ENCODE measurements around the gene BCL3. TPM values are rescaled to one million over a fixed set of nuclear protein-coding genes. Genes with fewer than 3 reads are reported as not detected.
"Not testable (repeated sequence)": the region's sequence is repeated elsewhere in the genome, so short reads cannot be mapped to it uniquely, and the experiment has no call there.

Gene BCL3
- total RNA-seq, 2 donors from 2014 or later, result 15.3 to 25.2 TPM

- peaks cover 0 to 50% of the 10 kb centered on the region in 2 donors for H3K4me1 ChIP-seq
- TF ChIP-seq, protein P1, sequence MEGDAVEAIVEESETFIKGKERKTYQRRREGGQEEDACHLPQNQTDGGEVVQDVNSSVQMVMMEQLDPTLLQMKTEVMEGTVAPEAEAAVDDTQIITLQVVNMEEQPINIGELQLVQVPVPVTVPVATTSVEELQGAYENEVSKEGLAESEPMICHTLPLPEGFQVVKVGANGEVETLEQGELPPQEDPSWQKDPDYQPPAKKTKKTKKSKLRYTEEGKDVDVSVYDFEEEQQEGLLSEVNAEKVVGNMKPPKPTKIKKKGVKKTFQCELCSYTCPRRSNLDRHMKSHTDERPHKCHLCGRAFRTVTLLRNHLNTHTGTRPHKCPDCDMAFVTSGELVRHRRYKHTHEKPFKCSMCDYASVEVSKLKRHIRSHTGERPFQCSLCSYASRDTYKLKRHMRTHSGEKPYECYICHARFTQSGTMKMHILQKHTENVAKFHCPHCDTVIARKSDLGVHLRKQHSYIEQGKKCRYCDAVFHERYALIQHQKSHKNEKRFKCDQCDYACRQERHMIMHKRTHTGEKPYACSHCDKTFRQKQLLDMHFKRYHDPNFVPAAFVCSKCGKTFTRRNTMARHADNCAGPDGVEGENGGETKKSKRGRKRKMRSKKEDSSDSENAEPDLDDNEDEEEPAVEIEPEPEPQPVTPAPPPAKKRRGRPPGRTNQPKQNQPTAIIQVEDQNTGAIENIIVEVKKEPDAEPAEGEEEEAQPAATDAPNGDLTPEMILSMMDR (IDR thresholded peaks at IDR 0.05), result no peak
- H3K27me3 ChIP-seq, result no peaks in the 10 kb centered on the region
- H3K27ac ChIP-seq, result peak overlapping the region; percentile 76 to 81
- no peak for DNase-seq (ENCODE audit: low spot score)
- no peak overlapping the region for H3K4me3 ChIP-seq
- H3K36me3 ChIP-seq, result no peaks in the 10 kb centered on the region
- peaks cover 0 to 6% of the 10 kb centered on the region in 2 donors for H3K9me3 ChIP-seq
Observed at GRCh38 chr19:44719262-44719701, 29.2 kb upstream of the BCL3 start.

DNA sequence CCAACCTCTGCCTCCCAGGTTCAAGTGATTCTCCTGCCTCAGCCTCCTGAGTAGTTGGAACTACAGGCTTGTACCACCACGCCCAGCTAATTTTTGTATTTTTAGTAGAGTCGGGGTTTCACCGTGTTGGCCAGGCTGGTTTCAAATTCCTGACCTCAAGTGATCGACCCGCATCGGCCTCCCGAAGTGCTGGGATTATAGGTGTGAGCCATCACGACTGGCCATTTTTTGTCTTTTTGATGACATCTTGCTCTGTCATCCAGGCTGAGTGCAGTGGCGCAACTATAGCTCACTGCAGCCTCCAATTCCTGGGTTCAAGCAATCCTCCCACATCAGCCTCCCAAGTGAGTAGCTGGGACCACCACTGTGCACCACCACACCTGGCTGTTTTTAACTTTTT, 28.1 kb upstream of the BCL3 start:
- H3K27ac ChIP-seq; H3K36me3 ChIP-seq; H3K27me3 ChIP-seq; H3K4me3 ChIP-seq; DNase-seq (ENCODE audit: low spot score); H3K9me3 ChIP-seq: not testable (repeated sequence)
- H3K4me1 ChIP-seq, result peaks cover 0 to 61% of the 10 kb centered on the region in 2 donors

GRCh38 chr19:44720945-44721344, 27.6 kb upstream of the BCL3 start:
- DNase-seq (ENCODE audit: low spot score), result no peak
- Histone ChIP-seq H3K27me3 (no peaks in the 10 kb centered on the region), H3K4me1 (peaks cover 0 to 64% of the 10 kb centered on the region in 2 donors), H3K4me3 (no peak overlapping the region), H3K27ac (no peak overlapping the region), H3K36me3 (no peaks in the 10 kb centered on the region), H3K9me3 (no peaks in the 10 kb centered on the region)
- TF ChIP-seq, protein P1 (IDR thresholded peaks at IDR 0.05), result no peak

DNA sequence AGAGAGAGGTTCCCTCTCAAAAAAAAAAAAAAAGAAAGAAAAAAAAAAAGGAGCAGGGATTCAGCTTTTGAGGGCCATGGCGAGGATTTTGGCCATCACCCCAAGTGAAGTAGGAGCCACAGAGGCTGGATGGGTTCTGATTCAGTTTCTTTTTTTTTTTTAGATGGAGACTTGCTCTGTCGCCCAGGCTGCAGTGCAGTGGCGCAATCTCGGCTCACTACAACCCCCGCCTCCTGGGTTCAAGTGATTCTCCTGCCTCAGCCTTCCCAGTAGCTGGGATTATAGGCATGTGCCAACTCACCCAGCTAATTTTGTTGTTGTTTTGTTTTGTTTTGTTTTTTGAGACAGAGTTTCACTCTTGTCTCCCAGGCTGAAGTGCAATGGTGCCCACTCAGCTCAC, 27.1 kb upstream of the BCL3 start:
- H3K9me3 ChIP-seq; DNase-seq (ENCODE audit: low spot score); H3K4me3 ChIP-seq; H3K27me3 ChIP-seq; H3K36me3 ChIP-seq; H3K27ac ChIP-seq: not testable (repeated sequence)
- peaks cover 0 to 64% of the 10 kb centered on the region in 2 donors for H3K4me1 ChIP-seq

DNA sequence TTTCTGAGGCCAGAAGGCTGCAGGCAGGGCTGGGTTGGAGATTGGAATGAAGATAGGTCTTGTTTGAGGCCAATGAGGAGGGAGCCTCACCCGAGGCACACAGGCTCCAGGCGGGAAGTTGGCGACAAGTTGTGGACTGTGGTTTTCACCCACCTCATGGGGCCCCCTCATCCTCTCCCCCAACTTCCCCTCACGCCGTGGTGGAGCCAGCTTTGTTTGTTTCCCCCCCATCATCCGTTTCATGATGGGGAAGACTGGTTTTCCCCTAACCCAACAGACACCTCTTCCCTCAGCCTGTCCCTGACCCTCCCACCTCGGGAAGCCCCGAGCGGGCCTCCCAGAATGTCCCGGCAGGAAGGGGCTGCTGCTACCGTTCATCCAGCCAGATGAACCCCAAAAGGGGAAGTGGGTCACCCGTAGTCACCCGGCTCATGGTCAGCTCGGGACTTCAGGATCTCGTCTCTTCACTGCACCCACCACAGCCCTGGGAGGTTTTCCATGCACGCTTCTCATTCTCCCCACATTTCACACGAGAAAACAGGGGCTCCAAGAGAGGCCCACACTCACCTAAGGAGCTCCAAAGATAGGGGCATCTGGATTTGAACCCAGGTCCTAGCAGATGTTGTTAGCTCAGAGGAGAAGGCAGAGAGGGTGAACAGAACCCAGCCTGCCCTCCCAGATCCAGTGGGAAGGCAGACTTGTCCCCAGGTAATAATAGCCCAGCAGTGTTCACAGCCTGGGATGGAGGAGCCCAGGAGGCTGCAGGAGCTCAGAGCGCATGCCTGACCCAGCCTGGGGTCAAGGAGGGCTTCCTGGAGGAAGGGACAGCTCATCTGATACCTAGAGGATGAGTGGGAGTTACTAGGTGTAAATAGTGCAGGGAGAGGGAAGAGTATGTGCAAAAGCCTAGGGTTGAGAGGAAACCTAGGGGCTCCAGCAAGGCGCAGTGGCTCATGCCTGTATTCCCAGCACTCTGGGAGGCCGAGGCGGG, 26.1 kb upstream of the BCL3 start:
- no peaks in the 10 kb centered on the region for H3K36me3 ChIP-seq
- TF ChIP-seq, protein P1 (IDR thresholded peaks at IDR 0.05), result no peak

GRCh38 chr19:44723299-44723951, 25.1 kb upstream of the BCL3 start:
- no peaks in the 10 kb centered on the region for H3K27me3 ChIP-seq
- no peak overlapping the region for H3K27ac ChIP-seq
- H3K9me3 ChIP-seq, result no peaks in the 10 kb centered on the region
- TF ChIP-seq, protein P1 (IDR thresholded peaks at IDR 0.05), result no peak
- H3K4me1 ChIP-seq, result peaks cover 0 to 61% of the 10 kb centered on the region in 2 donors
- no peak overlapping the region for H3K4me3 ChIP-seq
- H3K36me3 ChIP-seq, result no peaks in the 10 kb centered on the region
- no peak for DNase-seq (ENCODE audit: low spot score)

More for the DNA sequence above, 26.1 kb upstream of the BCL3 start:
- Histone ChIP-seq H3K27ac (peak overlapping the region in 1 of 2 donors; percentile 9), H3K9me3 (no peaks in the 10 kb centered on the region), H3K27me3 (no peaks in the 10 kb centered on the region), H3K4me3 (no peak overlapping the region), H3K4me1 (peaks cover 0 to 64% of the 10 kb centered on the region in 2 donors)
- no peak for DNase-seq (ENCODE audit: low spot score)

Data from right atrium auricular region (tissue), 2 donors.